ENCODE measurements around the gene NPFFR1.

NPFFR1 gene

GRCh38 chr10:70222340-70222794 is 61.4 kb downstream of the NPFFR1 start:
- DNase-seq, result no peak

DNA sequence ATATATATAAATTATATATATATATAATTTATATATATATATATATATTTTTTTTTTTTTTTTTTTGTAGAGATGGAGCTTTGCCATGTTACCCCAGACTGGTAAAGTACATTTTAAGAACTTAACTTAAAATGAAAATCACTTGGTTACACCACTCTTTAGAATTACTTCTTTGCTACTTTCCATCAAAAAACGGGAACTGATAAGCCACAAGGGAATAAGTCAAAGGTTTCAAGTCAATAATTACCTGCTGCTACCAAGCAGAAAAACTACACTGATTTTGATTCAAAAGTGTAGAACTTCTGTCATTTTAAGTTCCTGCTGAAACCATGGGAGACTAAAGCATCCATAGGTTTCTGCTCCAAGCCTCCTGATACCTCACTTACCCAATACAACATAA is 62.8 kb downstream of the NPFFR1 start:
- DNase-seq, result no peak

- no peak for DNase-seq
Observed at GRCh38 chr10:70212879-70213278, 70.9 kb downstream of the NPFFR1 start.

- no peak for DNase-seq
Observed at GRCh38 chr10:70212277-70212676, 71.5 kb downstream of the NPFFR1 start.

DNA sequence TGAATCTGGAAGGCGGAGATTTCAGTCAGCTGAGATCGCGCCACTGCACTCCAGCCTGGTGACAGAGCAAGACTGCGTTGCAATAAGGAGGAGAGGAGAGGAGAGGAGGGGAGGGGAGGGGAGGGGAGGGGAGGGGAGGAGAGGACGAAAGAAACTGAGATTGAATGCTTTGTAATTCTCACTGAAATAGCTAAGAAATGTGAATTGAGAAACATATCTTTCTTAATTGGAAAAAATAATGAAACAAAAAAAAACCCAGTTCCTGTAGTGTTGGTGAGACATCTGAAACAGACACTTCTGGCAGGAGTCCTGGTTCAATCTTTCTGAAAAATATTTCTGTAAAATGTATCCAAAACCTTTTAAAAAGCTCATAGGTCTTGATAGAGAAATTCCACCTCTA is 77.0 kb downstream of the NPFFR1 start:
- DNase-seq, result no peak

- no peak for DNase-seq
Observed at GRCh38 chr10:70201105-70201504, 82.7 kb downstream of the NPFFR1 start.

GRCh38 chr10:70198696-70199466 is 84.9 kb downstream of the NPFFR1 start:
- DNase-seq, result no peak
